Right lobe of liver (tissue), 4 donors: ENCODE data around the gene PARD6B.

Source experiments
- CTCF ChIP-seq, 4 donors: fragments of 200-600 bp in 3 of 4; fragments of 450-650 bp in 1 of 4; IDR thresholded peaks; one replicate each; pipeline versions ENCODE4 v1.5.1 to v1.8.0; 2016 to 2022; ENCODE audit warnings: antibody characterized with exemption in 4 of 4, mild to moderate bottlenecking in 2 of 4
- POLR2A ChIP-seq: fragments of 450-650 bp; IDR thresholded peaks from one replicate; pipeline ENCODE4 v1.6.1; 2017; ENCODE audit warnings: antibody characterized with exemption, mild to moderate bottlenecking
- donor health status: DM: no; HTN: no; CAD: no.
- donor health status: DM: no; HTN: no; CAD: no.
- donor health status: DM: no; HTN: yes; CAD: no.

GRCh38 chr20:50710492-50711063 lies 20.8 kb upstream of the PARD6B start:
- TF ChIP-seq CTCF (IDR thresholded peaks at IDR 0.05) (no peak), POLR2A (no peak)
